Measurements from ENCODE around the gene CYSLTR1. TPM values are rescaled to one million over a fixed set of nuclear protein-coding genes. Genes with fewer than 3 reads are reported as not detected.
"Not testable (repeated sequence)": the region's sequence is repeated elsewhere in the genome, so short reads cannot be mapped to it uniquely, and the experiment has no call there.

CYSLTR1 gene
- total RNA-seq, 2 experiments from 2014 or later = 0.29 to 0.45 TPM

DNA sequence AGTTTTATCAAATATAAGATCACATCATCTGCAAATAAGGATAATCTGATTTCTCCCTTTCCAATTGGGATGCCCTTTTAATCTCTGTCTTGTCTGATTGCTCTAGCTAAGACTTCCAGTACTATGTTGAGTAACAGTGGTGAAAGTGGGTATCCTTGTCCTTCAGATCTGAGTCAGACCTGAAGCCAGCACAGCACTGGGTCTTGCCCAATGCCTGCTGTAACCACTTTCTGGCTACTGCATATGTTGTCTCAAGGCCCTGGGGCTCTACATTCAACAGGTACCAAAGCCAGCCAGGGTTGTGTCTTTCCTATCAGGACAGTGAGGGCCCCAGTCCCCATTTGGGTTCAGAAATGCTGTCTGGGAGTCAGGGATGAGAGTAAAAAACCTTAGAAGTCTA is 90.3 kb downstream of the CYSLTR1 start:
- ChIA-PET POLR2A (no interaction called here), CTCF (no interaction called here)
- Mint-ChIP-seq H3K9me3 (no peaks in the 10 kb centered on the region), H3K27me3 (no peaks in the 10 kb centered on the region), H3K4me1 (ENCODE audit: low read depth) (no peaks in the 10 kb centered on the region), H3K4me3 (no peak overlapping the region), H3K27ac (no peak overlapping the region), H3K36me3 (ENCODE audit: low read depth) (no peaks in the 10 kb centered on the region)
- no peak for DNase-seq
- intact Hi-C loops (cut with micrococcal nuclease) = no loop called here
- TF ChIP-seq, protein P1, sequence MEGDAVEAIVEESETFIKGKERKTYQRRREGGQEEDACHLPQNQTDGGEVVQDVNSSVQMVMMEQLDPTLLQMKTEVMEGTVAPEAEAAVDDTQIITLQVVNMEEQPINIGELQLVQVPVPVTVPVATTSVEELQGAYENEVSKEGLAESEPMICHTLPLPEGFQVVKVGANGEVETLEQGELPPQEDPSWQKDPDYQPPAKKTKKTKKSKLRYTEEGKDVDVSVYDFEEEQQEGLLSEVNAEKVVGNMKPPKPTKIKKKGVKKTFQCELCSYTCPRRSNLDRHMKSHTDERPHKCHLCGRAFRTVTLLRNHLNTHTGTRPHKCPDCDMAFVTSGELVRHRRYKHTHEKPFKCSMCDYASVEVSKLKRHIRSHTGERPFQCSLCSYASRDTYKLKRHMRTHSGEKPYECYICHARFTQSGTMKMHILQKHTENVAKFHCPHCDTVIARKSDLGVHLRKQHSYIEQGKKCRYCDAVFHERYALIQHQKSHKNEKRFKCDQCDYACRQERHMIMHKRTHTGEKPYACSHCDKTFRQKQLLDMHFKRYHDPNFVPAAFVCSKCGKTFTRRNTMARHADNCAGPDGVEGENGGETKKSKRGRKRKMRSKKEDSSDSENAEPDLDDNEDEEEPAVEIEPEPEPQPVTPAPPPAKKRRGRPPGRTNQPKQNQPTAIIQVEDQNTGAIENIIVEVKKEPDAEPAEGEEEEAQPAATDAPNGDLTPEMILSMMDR (IDR thresholded peaks at IDR 0.05) = no peak
- ATAC-seq = no peak

DNA sequence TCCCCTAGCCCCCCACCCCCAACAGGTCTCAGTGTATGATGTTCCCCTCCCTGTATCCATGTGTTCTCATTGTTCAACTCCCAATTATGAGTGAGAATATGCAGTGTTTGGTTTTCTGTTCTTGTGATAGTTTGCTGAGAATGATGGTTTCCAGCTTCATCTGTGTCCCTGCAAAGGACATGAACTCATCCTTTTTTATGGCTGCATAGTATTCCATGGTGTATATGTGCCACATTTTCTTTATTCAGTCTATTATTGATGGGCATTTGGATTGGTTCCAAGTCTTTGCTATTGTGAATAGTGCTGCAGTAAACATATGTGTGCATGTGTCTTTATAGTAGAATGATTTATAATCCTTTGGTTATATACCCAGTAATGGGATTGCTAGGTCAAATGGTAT is 101.4 kb downstream of the CYSLTR1 start:
- DNase-seq; H3K27me3 Mint-ChIP-seq; H3K36me3 Mint-ChIP-seq (ENCODE audit: low read depth); H3K27ac Mint-ChIP-seq; H3K4me1 Mint-ChIP-seq (ENCODE audit: low read depth); ATAC-seq; H3K4me3 Mint-ChIP-seq; POLR2A ChIA-PET; H3K9me3 Mint-ChIP-seq; CTCF ChIA-PET; intact Hi-C loops (cut with micrococcal nuclease): not testable (repeated sequence)

Other genes starting within 250 kb of the CYSLTR1 start
- gene PGK1, start 223.4 kb downstream of the CYSLTR1 start, total RNA-seq = 1,000 to 10,000 TPM; 1,745 to 1,759 TPM
- 10 to 100 TPM; 11.3 to 13.4 TPM for gene TAF9B, start 188.0 kb downstream of the CYSLTR1 start, total RNA-seq

All from activated CD8-positive, alpha-beta T cell treated with anti-CD3 and anti-CD28 coated beads for 36 hours (primary cell).